ENCODE results near the gene SV2C.

Gene SV2C

GRCh38 chr5:76388791-76389512 is 305.8 kb downstream of the SV2C start:
- no peak for DNase-seq

GRCh38 chr5:76389513-76390154 is 306.5 kb downstream of the SV2C start:
- DNase-seq = no peak

- no peak for DNase-seq
These were observed 307.8 kb downstream of the SV2C start for GRCh38 chr5:76391014-76391413.

GRCh38 chr5:76393035-76393680 is 310.0 kb downstream of the SV2C start:
- no peak for DNase-seq

GRCh38 chr5:76397200-76397599 is 314.0 kb downstream of the SV2C start:
- no peak for DNase-seq

- no peak for DNase-seq
These were observed 316.1 kb downstream of the SV2C start for GRCh38 chr5:76399268-76399667.

GRCh38 chr5:76400466-76400865 is 317.3 kb downstream of the SV2C start:
- no peak for DNase-seq

GRCh38 chr5:76401801-76402250 is 318.6 kb downstream of the SV2C start:
- no peak for DNase-seq

GRCh38 chr5:76402251-76402885 is 319.2 kb downstream of the SV2C start:
- DNase-seq = no peak

GRCh38 chr5:76402886-76403765 is 319.9 kb downstream of the SV2C start, which contains the start of gene IQGAP2:
Gene IQGAP2 (plus strand): TSS chr5:76403285. CDS start chr5:76403546, 261 bp downstream.
- no peak for DNase-seq

All from cerebellar nuclear complex (tissue), 1 donor.